Suppressor macrophage treated with lipopolysaccharide for 4 hours (primary cell): ENCODE results near the gene TGFBRAP1.

ENCODE experiments used
- DNase-seq: peaks from one replicate; pipeline ENCODE4 v3.0.0-alpha.2; 2020

TGFBRAP1 gene

DNA sequence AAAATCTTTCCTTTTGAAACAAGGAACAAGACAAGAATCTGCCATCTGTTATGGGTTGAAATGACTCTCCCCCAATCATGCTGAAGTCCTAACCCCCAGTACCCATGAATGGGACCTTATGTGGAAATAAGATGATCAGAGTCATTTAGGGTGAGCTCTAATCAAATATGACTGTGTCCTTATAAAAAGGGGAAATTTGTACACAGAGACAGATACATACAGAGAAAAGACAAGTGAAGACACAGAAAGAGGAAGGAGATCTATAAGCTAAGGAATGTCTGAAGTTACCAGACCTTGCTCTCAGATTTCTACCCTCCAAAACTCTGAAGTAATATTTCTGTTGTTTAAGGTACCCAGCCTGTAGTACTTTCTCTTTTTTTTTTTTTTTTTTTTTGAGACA, 15.7 kb downstream of the TGFBRAP1 start:
- DNase-seq = peak; percentile 57

DNA sequence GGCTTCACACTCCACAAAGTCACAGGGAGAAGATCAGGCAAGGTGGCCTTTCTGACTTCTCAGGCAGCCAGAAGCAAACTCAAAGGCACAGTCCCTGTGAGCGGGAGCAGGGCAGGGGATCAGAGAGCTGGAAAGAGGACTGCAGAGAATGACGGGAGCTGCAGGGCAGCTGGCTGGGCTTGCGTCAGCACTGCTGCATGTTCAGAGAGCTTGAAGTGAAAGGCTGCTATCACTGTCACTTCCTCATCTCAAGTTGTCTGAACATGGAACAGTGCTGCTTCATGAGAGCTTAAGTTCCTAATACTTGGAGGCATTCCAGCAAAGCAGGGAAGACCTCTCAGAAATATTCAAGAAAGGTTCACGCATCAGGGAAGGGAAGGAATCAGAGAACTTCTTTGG, 20.4 kb downstream of the TGFBRAP1 start:
- DNase-seq = peak; percentile 71

DNA sequence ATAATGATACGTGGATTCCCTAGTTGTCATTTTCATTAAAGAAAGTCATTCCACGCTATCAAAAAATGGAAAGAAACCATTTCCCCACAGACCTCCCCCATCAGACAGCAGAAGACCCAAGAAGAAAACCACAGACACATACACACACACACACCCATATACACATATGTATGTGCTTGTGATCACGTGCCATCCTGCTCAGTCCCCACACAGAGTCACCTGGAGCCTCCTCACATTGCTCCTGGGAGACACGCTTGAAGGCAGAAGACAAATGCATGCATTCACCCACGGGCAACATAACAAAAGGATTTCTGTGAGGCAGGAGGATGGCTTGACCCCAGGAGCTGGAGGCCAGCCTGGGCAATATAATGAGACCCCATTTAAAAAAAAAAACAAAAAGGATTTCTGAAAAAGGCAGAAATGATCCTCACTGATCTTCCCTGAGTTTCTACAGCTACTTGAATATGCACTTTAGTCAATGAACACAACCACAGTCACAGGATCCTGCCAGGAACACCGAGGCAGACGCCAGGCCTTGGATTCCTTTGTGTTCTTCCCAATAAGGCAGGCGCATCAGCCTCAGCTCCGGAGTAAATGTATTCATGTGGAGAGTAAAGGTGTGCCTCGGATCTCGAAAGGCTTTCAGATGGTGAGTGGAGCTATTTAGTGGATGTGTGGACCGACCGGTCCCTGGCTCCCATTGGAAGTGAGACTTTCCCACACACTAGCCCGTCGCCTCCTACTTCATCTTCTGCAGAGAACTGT, 21.0 kb downstream of the TGFBRAP1 start:
- DNase-seq = no peak

GRCh38 chr2:105307962-105308361, 21.6 kb downstream of the TGFBRAP1 start:
- DNase-seq = no peak

DNA sequence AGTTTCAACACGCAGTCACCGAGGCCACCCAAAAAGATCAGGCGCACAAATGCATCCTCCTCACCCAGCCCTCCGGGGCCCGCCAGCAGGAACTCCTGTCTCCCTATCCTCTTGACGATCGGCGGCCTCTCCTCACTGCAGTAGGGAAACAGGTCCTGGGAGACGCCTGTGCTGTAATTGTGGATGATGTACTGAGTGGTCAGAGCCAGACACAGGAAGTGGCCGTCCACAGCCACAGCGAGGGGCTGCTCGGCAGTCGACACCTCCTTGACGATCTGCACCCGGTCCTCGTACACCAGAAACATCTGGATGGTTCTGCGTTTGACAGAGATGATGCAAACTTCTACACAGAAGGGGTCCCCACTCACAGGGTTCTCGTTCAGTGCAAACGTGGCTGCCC, 22.0 kb downstream of the TGFBRAP1 start:
- DNase-seq = no peak

GRCh38 chr2:105307146-105307545, 22.4 kb downstream of the TGFBRAP1 start:
- DNase-seq = no peak

GRCh38 chr2:105301646-105302045, 27.9 kb downstream of the TGFBRAP1 start:
- no peak for DNase-seq

DNA sequence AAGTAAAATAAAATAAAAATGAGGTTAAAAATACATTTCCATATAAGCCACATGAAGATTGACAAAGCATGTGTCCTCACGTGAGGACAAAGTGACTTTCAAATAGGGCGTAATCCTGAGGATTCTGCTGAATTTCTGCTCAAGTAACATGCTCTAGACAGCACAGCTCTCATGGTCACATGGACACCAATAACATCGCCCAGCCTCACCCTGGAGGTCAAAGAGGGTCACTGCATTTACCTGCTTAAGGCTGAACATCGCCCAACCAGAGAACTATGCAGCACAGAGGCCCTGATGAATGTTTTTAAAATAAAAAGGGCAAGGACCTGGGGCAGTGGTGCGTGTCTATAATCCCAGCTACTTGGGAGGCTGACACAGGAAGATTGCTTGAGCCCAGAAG, 30.2 kb downstream of the TGFBRAP1 start:
- DNase-seq = no peak

- no peak for DNase-seq
These were observed 31.5 kb downstream of the TGFBRAP1 start for GRCh38 chr2:105298017-105298416.

DNA sequence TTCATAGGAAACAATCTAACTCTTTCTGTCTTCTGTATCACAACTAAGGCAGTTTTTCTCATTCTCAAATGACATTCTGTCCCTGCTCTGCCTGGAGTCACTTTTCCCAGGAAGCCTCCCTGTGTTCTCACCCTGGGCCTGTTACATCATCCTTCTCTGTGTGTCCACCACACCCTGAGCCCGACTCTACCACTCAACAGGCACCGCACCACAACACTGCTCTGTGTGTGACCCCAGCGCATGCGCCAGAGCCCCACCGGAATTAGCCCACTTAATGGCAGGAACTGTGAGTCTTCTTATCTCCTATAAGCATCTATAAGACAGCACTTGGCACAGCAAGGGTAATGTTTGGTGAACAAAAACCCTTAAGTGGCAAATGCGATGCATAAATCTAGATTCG, 32.3 kb downstream of the TGFBRAP1 start:
- no peak for DNase-seq

- DNase-seq = no peak
These were observed 33.4 kb downstream of the TGFBRAP1 start for GRCh38 chr2:105296017-105296611.

GRCh38 chr2:105294844-105295481, 34.6 kb downstream of the TGFBRAP1 start:
- peak; percentile 24 for DNase-seq

DNA sequence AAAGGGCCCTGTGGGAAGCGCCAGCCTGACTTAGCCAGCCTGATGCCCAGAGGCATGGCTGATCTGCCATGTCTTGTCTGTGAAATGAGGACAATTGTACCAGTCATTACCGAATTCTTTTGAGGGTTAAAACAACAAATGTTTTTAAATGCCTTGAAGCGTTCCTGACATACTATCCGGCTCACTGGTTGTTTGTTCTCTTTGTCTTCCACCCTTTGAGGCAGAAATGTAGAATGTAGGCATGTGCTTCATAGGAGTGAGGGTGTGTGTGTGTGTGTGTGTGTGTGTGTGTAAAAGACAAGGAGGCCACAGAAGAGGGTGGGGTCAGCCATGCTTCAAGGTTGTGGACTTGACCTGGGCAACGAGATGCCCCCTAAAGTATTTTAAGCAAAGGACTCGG, 35.5 kb downstream of the TGFBRAP1 start:
- DNase-seq = no peak

- DNase-seq = no peak
These were observed 37.6 kb downstream of the TGFBRAP1 start for GRCh38 chr2:105291981-105292380.

GRCh38 chr2:105290981-105291660, 38.4 kb downstream of the TGFBRAP1 start:
- DNase-seq = no peak

- no peak for DNase-seq
These were observed 41.4 kb downstream of the TGFBRAP1 start for GRCh38 chr2:105288133-105288532.

DNA sequence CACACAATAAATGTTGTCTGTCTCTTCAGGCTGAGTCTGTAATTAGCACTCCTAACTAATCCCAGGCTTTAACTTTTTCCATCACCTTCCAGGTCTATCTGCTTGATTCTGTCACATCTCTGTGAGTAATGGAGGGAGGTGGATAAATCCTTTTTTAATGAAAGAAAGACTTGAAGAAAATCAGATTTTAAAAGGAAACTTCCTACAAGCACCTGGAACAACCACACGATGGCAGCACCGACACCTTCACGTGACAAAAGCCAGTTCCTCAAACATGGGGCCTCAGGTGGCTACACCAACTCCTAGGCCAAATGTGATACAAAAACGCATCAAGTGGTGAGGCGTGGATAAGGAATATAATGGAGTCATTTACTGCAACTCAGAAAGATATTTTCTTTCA, 41.8 kb downstream of the TGFBRAP1 start:
- DNase-seq = peak; percentile 27

- no peak for DNase-seq
These were observed 46.0 kb downstream of the TGFBRAP1 start for GRCh38 chr2:105283532-105283931.

- DNase-seq = no peak
These were observed 49.3 kb downstream of the TGFBRAP1 start for GRCh38 chr2:105280281-105280680.

- no peak for DNase-seq
These were observed 50.4 kb downstream of the TGFBRAP1 start for GRCh38 chr2:105279126-105279525.

GRCh38 chr2:105278654-105279053, 50.9 kb downstream of the TGFBRAP1 start:
- no peak for DNase-seq

DNA sequence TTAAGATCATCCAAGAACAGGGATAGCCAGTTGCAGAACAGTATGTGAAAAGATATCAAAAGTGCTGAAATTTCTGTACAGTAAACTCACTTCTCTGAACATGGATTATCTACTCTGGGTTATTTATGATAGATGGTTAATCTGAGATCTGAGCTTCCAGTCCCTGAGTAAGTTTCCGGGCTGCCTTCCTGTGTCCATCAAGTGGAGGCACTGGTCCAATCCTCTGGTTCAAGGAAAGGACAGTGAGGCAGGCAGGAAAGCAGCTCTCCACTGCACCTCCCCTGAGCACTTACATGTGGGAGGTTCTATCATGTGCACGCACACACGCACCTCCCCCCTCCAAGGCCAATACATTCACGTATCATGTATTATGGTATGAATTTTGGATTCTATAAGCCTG, 55.5 kb downstream of the TGFBRAP1 start:
- no peak for DNase-seq

GRCh38 chr2:105272176-105272575, 57.4 kb downstream of the TGFBRAP1 start:
- no peak for DNase-seq
